ENCODE data around the gene CHRNA7. TPM values are rescaled to one million over a fixed set of nuclear protein-coding genes. Genes with fewer than 3 reads are reported as not detected.
A peak's percentile ranks its signal among the peaks of the same experiment; 100 is the strongest.

The CHRNA7 gene
- total RNA-seq, 2 donors from 2014 or later, result 2.6 to 4.4 TPM

- WGBS, 2 donors, result 18 to 19% methylated on average over 5 of the region's 5 CpGs
Measured at GRCh38 chr15:32028921-32029320, 1.4 kb upstream of the CHRNA7 start.

GRCh38 chr15:32029409-32029861, 880 bp upstream of the CHRNA7 start:
- peaks cover 33% of the 10 kb centered on the region for H3K4me1 ChIP-seq
- DNase-seq (peak; percentile 38 to 66 (median 44)), ATAC-seq (peak; percentile 36)
- peak overlapping the region; percentile 3 to 47 for H3K4me3 ChIP-seq
- no peaks in the 10 kb centered on the region for H3K9me3 ChIP-seq
- 0 to 3% methylated on average over 16 of the region's 16 CpGs for WGBS, 2 donors
- H3K27me3 ChIP-seq, result no peaks in the 10 kb centered on the region
- H3K27ac ChIP-seq, result no peak overlapping the region
- no peaks in the 10 kb centered on the region for H3K36me3 ChIP-seq (replicated peaks in 1 of 2; ENCODE audit: insufficient read depth in 1 of 2, low read depth in 2 of 2)
- intact Hi-C loops (cut with DNase I), result no loop called here
- no peak for TF ChIP-seq POLR2A (IDR thresholded peaks at IDR 0.05)
- peak in 6 of 7 experiments; percentile 34 to 44 (median 38) for TF ChIP-seq CTCF (IDR thresholded peaks at IDR 0.05)

More at GRCh38 chr15:32028921-32029320, 1.4 kb upstream of the CHRNA7 start:
- no peak for ATAC-seq
- Histone ChIP-seq H3K36me3 (replicated peaks in 1 of 2; ENCODE audit: insufficient read depth in 1 of 2, low read depth in 2 of 2) (no peaks in the 10 kb centered on the region), H3K4me1 (peaks cover 33% of the 10 kb centered on the region), H3K9me3 (no peaks in the 10 kb centered on the region), H3K27me3 (no peaks in the 10 kb centered on the region), H3K27ac (no peak overlapping the region), H3K4me3 (no peak overlapping the region)
- TF ChIP-seq CTCF (IDR thresholded peaks at IDR 0.05), result no peak
- TF ChIP-seq POLR2A (IDR thresholded peaks at IDR 0.05), result no peak
- DNase-seq, result no peak
- intact Hi-C loops (cut with DNase I), result no loop called here

GRCh38 chr15:32030795-32031194, 480 bp downstream of the CHRNA7 start:
- Histone ChIP-seq H3K4me1 (peaks cover 33% of the 10 kb centered on the region), H3K27ac (peak overlapping the region in 3 of 4 donors; percentile 35 to 66 (median 64)), H3K4me3 (peak overlapping the region; percentile 73 to 76), H3K27me3 (no peaks in the 10 kb centered on the region), H3K36me3 (replicated peaks in 1 of 2; ENCODE audit: insufficient read depth in 1 of 2, low read depth in 2 of 2) (no peaks in the 10 kb centered on the region), H3K9me3 (no peaks in the 10 kb centered on the region)
- TF ChIP-seq POLR2A (IDR thresholded peaks at IDR 0.05) (no peak), CTCF (IDR thresholded peaks at IDR 0.05) (no peak)
- intact Hi-C loops (cut with DNase I), result no loop called here
- WGBS, 2 donors, result 0 to 3% methylated on average over 1 to 18 of the region's 21 CpGs
- ATAC-seq (peak; percentile 8), DNase-seq (peak in 3 of 4 donors; percentile 14 to 35 (median 23))

- Histone ChIP-seq H3K4me1 (peaks cover 33% of the 10 kb centered on the region), H3K9me3 (no peaks in the 10 kb centered on the region), H3K27me3 (no peaks in the 10 kb centered on the region), H3K27ac (peak overlapping the region in 1 of 4 donors; percentile 3), H3K4me3 (no peak overlapping the region), H3K36me3 (replicated peaks in 1 of 2; ENCODE audit: insufficient read depth in 1 of 2, low read depth in 2 of 2) (no peaks in the 10 kb centered on the region)
- no peak for TF ChIP-seq CTCF (IDR thresholded peaks at IDR 0.05)
- no peak for TF ChIP-seq POLR2A (IDR thresholded peaks at IDR 0.05)
- intact Hi-C loops (cut with DNase I), result no loop called here
- ATAC-seq (no peak), DNase-seq (peak in 2 of 4 donors; percentile 17 to 59)
- 21 to 28% methylated on average over 5 of the region's 5 CpGs for WGBS, 2 donors
Measured at GRCh38 chr15:32033186-32033890, 3.0 kb downstream of the CHRNA7 start.

- Histone ChIP-seq H3K36me3 (replicated peaks in 1 of 2; ENCODE audit: insufficient read depth in 1 of 2, low read depth in 2 of 2) (no peaks in the 10 kb centered on the region), H3K9me3 (no peaks in the 10 kb centered on the region), H3K4me3 (no peak overlapping the region), H3K27ac (no peak overlapping the region), H3K27me3 (no peaks in the 10 kb centered on the region), H3K4me1 (peaks cover 33% of the 10 kb centered on the region)
- TF ChIP-seq CTCF (IDR thresholded peaks at IDR 0.05) (no peak), POLR2A (IDR thresholded peaks at IDR 0.05) (no peak)
- ATAC-seq, result no peak
- intact Hi-C loops (cut with DNase I), result no loop called here
- DNase-seq, result no peak
Measured at GRCh38 chr15:32034106-32034505, 3.8 kb downstream of the CHRNA7 start.
